ENCODE measurements around the gene STRADA. TPM values are rescaled to one million over a fixed set of nuclear protein-coding genes. Genes with fewer than 3 reads are reported as not detected.

STRADA gene
- total RNA-seq, 1 donor from 2014 or later: 10.5 TPM

DNA sequence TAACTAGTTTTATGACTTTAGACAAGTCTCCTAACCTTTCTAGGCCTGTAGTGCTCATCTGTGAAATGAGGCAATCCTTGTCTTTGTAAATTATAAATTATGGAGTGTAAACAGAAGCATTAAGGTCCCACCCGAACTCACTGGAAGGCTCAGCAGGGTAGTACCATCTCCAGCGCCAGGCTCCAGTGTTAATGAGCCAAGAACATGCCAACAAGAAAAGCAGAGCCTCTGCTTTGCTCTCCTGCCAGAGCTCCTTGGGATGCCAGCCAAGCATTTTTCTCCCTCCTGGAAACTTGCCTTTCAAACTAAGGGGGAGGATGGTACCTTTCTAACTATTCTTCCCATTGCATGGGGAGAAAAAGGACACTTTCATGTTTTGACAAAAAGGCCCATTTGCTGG lies 56.6 kb downstream of the STRADA start:
- H3K27me3 ChIP-seq (ENCODE audit: control insufficient read depth, insufficient read depth, low read length): no peaks in the 10 kb centered on the region
- DNase-seq (ENCODE audit: low read depth) (no peak), FAIRE-seq (no peak)
- no peak overlapping the region for H3K4me3 ChIP-seq (ENCODE audit: low read depth, low read length)
- TF ChIP-seq, protein P1, sequence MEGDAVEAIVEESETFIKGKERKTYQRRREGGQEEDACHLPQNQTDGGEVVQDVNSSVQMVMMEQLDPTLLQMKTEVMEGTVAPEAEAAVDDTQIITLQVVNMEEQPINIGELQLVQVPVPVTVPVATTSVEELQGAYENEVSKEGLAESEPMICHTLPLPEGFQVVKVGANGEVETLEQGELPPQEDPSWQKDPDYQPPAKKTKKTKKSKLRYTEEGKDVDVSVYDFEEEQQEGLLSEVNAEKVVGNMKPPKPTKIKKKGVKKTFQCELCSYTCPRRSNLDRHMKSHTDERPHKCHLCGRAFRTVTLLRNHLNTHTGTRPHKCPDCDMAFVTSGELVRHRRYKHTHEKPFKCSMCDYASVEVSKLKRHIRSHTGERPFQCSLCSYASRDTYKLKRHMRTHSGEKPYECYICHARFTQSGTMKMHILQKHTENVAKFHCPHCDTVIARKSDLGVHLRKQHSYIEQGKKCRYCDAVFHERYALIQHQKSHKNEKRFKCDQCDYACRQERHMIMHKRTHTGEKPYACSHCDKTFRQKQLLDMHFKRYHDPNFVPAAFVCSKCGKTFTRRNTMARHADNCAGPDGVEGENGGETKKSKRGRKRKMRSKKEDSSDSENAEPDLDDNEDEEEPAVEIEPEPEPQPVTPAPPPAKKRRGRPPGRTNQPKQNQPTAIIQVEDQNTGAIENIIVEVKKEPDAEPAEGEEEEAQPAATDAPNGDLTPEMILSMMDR (IDR thresholded peaks at IDR 0.05; ENCODE audit: insufficient read depth, low read length, severe bottlenecking): no peak
- peaks cover 7% of the 10 kb centered on the region for H3K36me3 ChIP-seq (ENCODE audit: control insufficient read depth, insufficient read depth, low read length)

DNA sequence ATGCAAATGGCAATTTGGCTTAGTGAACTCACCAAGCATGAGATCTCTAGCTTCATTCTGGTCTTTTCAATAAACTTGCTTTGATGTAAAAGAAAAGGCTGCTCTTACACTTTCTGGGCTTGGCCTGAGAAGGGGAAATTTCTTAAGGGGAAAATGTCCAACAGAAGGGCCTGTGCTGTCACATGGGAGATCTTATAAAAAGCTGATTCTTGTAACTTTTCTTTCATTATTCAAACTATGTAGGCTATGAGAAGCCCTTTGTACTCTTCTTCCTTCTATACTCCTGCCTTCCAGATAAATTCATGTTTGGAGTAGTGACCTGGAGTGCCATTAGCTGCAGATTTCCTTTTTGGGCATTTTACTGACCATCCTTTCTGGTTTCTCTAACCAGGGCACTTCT lies 58.6 kb downstream of the STRADA start:
- no peaks in the 10 kb centered on the region for H3K27me3 ChIP-seq (ENCODE audit: control insufficient read depth, insufficient read depth, low read length)

GRCh38 chr17:63682441-63682840 lies 59.2 kb downstream of the STRADA start:
- TF ChIP-seq, protein P1 (IDR thresholded peaks at IDR 0.05; ENCODE audit: insufficient read depth, low read length, severe bottlenecking): no peak
- H3K4me3 ChIP-seq (ENCODE audit: low read depth, low read length): no peak overlapping the region
- FAIRE-seq (no peak), DNase-seq (ENCODE audit: low read depth) (no peak)
- peaks cover 3% of the 10 kb centered on the region for H3K36me3 ChIP-seq (ENCODE audit: control insufficient read depth, insufficient read depth, low read length)
- no peaks in the 10 kb centered on the region for H3K27me3 ChIP-seq (ENCODE audit: control insufficient read depth, insufficient read depth, low read length)

More for the DNA sequence above, 58.6 kb downstream of the STRADA start:
- no peak overlapping the region for H3K4me3 ChIP-seq (ENCODE audit: low read depth, low read length)
- peaks cover 3% of the 10 kb centered on the region for H3K36me3 ChIP-seq (ENCODE audit: control insufficient read depth, insufficient read depth, low read length)
- no peak for FAIRE-seq
- TF ChIP-seq, protein P1 (IDR thresholded peaks at IDR 0.05; ENCODE audit: insufficient read depth, low read length, severe bottlenecking): no peak
- no peak for DNase-seq (ENCODE audit: low read depth)

- TF ChIP-seq, protein P1 (IDR thresholded peaks at IDR 0.05; ENCODE audit: insufficient read depth, low read length, severe bottlenecking): no peak
- Histone ChIP-seq H3K4me3 (ENCODE audit: low read depth, low read length) (no peak overlapping the region), H3K27me3 (ENCODE audit: control insufficient read depth, insufficient read depth, low read length) (no peaks in the 10 kb centered on the region), H3K36me3 (ENCODE audit: control insufficient read depth, insufficient read depth, low read length) (peaks cover 3% of the 10 kb centered on the region)
- FAIRE-seq: no peak
- no peak for DNase-seq (ENCODE audit: low read depth)
Measured at GRCh38 chr17:63681530-63681929, 60.1 kb downstream of the STRADA start.

- H3K36me3 ChIP-seq (ENCODE audit: control insufficient read depth, insufficient read depth, low read length): peaks cover 3% of the 10 kb centered on the region
- no peak overlapping the region for H3K4me3 ChIP-seq (ENCODE audit: low read depth, low read length)
- TF ChIP-seq, protein P1 (IDR thresholded peaks at IDR 0.05; ENCODE audit: insufficient read depth, low read length, severe bottlenecking): no peak
- H3K27me3 ChIP-seq (ENCODE audit: control insufficient read depth, insufficient read depth, low read length): no peaks in the 10 kb centered on the region
- DNase-seq (ENCODE audit: low read depth): no peak
- no peak for FAIRE-seq
Measured at GRCh38 chr17:63680700-63681099, 60.9 kb downstream of the STRADA start.

DNA sequence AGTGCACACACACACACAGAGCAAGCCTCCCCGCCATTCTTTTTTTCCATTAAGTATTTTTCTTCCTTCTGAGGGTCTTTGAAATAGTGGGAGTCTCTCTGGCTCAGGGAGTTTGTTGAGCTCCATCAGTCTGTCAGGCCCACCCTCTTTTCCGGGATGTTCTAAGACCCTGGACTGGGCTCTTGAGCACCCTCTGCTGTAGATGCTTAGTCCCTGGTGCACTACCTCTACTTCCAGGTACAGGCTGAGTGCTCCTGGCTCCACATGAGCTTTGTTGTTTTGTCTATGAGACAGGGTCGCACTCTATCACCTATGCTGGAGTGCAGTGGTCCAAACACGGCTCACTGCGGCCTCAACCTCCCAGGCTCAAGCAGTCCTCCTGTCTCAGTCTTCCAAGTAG lies 62.4 kb downstream of the STRADA start:
- Histone ChIP-seq H3K4me3 (ENCODE audit: low read depth, low read length) (no peak overlapping the region), H3K36me3 (ENCODE audit: control insufficient read depth, insufficient read depth, low read length) (peaks cover 3% of the 10 kb centered on the region), H3K27me3 (ENCODE audit: control insufficient read depth, insufficient read depth, low read length) (no peaks in the 10 kb centered on the region)
- FAIRE-seq (no peak), DNase-seq (ENCODE audit: low read depth) (no peak)
- TF ChIP-seq, protein P1 (IDR thresholded peaks at IDR 0.05; ENCODE audit: insufficient read depth, low read length, severe bottlenecking): peak; percentile 8

Measured in bronchial epithelial cell (primary cell).